NCI-H1048 (cell line): ENCODE data around the gene LHX1.

Source experiments
- DNase-seq: peaks from one replicate; lab custom pipeline; 2025; lab: John Stamatoyannopoulos, UW

LHX1 gene

GRCh38 chr17:36922175-36922574 lies 15.1 kb upstream of the LHX1 start:
- no peak for DNase-seq

GRCh38 chr17:36923814-36924221 lies 13.5 kb upstream of the LHX1 start:
- no peak for DNase-seq

- DNase-seq = no peak
Measured at GRCh38 chr17:36926226-36926625, 11.0 kb upstream of the LHX1 start.

- DNase-seq = no peak
Measured at GRCh38 chr17:36926701-36927100, 10.6 kb upstream of the LHX1 start.

- DNase-seq = no peak
Measured at GRCh38 chr17:36928471-36929345, 8.6 kb upstream of the LHX1 start.

GRCh38 chr17:36929851-36930582 lies 7.3 kb upstream of the LHX1 start:
- no peak for DNase-seq

GRCh38 chr17:36930583-36930900 lies 6.7 kb upstream of the LHX1 start:
- no peak for DNase-seq

GRCh38 chr17:36931096-36931696 lies 6.1 kb upstream of the LHX1 start:
- no peak for DNase-seq

GRCh38 chr17:36931697-36932382 lies 5.4 kb upstream of the LHX1 start:
- DNase-seq = no peak

GRCh38 chr17:36932383-36932693 lies 4.9 kb upstream of the LHX1 start:
- DNase-seq = no peak

GRCh38 chr17:36932694-36933511 lies 4.4 kb upstream of the LHX1 start:
- no peak for DNase-seq

GRCh38 chr17:36933512-36934143 lies 3.6 kb upstream of the LHX1 start:
- DNase-seq = no peak

- DNase-seq = no peak
Measured at GRCh38 chr17:36934144-36934691, 3.1 kb upstream of the LHX1 start.

GRCh38 chr17:36934692-36935630 lies 2.3 kb upstream of the LHX1 start:
- no peak for DNase-seq

- no peak for DNase-seq
Measured at GRCh38 chr17:36935671-36936454, 1.4 kb upstream of the LHX1 start.

GRCh38 chr17:36936455-36937000 lies 747 bp upstream of the LHX1 start:
- no peak for DNase-seq

GRCh38 chr17:36937959-36938565 lies 787 bp downstream of the LHX1 start:
- no peak for DNase-seq

GRCh38 chr17:36938566-36939051 lies 1.3 kb downstream of the LHX1 start:
- no peak for DNase-seq
